OCI-M2 (cell line): ENCODE data around the gene HBG1.

Experiments
- DNase-seq: peaks from one replicate; lab custom pipeline; 2025; ENCODE audit not compliant: unreplicated experiment; lab: John Stamatoyannopoulos, UW

HBG1 gene

GRCh38 chr11:5247472-5248192 is 2.0 kb downstream of the HBG1 start:
- DNase-seq: no peak

GRCh38 chr11:5246772-5247471 is 2.7 kb downstream of the HBG1 start:
- no peak for DNase-seq

GRCh38 chr11:5245155-5245554 is 4.5 kb downstream of the HBG1 start:
- DNase-seq: no peak

GRCh38 chr11:5243816-5244180 is 5.9 kb downstream of the HBG1 start:
- no peak for DNase-seq

GRCh38 chr11:5242933-5243815 is 6.5 kb downstream of the HBG1 start:
- DNase-seq: no peak

- DNase-seq: no peak
Observed at GRCh38 chr11:5242208-5242607, 7.4 kb downstream of the HBG1 start.

- no peak for DNase-seq
Observed at GRCh38 chr11:5241458-5241857, 8.2 kb downstream of the HBG1 start.

GRCh38 chr11:5240458-5240857 is 9.2 kb downstream of the HBG1 start:
- DNase-seq: no peak

- no peak for DNase-seq
Observed at GRCh38 chr11:5240056-5240455, 9.6 kb downstream of the HBG1 start.

- DNase-seq: no peak
Observed at GRCh38 chr11:5239046-5239445, 10.6 kb downstream of the HBG1 start.

GRCh38 chr11:5238486-5238885 is 11.2 kb downstream of the HBG1 start:
- no peak for DNase-seq

GRCh38 chr11:5237420-5237819 is 12.2 kb downstream of the HBG1 start:
- DNase-seq: no peak

- DNase-seq: no peak
Observed at GRCh38 chr11:5235364-5236095, 14.1 kb downstream of the HBG1 start.

- no peak for DNase-seq
Observed at GRCh38 chr11:5234381-5234834, 15.2 kb downstream of the HBG1 start, which contains the start of gene HBD. HBD (minus strand) TSS chr11:5234483; CDS start chr11:5234433, 50 bp downstream.

- no peak for DNase-seq
Observed at GRCh38 chr11:5233307-5233706, 16.4 kb downstream of the HBG1 start.

GRCh38 chr11:5232821-5233220 is 16.8 kb downstream of the HBG1 start:
- DNase-seq: no peak

- DNase-seq: no peak
Observed at GRCh38 chr11:5232176-5232575, 17.5 kb downstream of the HBG1 start.

GRCh38 chr11:5231111-5231510 is 18.5 kb downstream of the HBG1 start:
- DNase-seq: no peak

GRCh38 chr11:5230266-5230665 is 19.4 kb downstream of the HBG1 start:
- DNase-seq: no peak

GRCh38 chr11:5229796-5230195 is 19.9 kb downstream of the HBG1 start:
- DNase-seq: no peak

GRCh38 chr11:5229356-5229755 is 20.3 kb downstream of the HBG1 start:
- no peak for DNase-seq
